GM21423 (cell line): ENCODE results near the gene DNAJC15.

Source experiments
- ATAC-seq: cut with Tn5 transposase; IDR thresholded peaks from one replicate; pipeline ENCODE4 v1.9.1; 2021; ENCODE audit warnings: mild to moderate bottlenecking, moderate library complexity; ENCODE audit not compliant: unreplicated experiment

The DNAJC15 gene

DNA sequence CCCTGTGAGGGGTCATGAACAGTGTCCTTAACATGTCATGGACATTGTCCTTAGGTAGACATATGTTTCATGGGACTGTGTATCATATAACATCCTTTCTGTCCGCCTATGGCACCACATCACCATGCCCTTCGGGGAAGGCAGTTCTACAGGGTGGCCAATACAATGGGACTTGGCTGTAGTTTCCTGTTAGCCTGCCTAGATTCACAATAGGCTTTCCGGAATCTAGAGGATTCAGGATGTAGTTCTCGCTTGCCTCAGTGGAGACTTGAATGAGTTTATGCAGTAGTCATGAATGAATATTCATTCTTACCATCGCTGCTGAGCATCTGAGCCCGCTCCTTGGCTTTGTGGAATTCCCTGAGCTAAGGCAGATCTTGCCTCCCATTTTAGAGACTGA is 100.5 kb downstream of the DNAJC15 start:
- no peak for ATAC-seq

DNA sequence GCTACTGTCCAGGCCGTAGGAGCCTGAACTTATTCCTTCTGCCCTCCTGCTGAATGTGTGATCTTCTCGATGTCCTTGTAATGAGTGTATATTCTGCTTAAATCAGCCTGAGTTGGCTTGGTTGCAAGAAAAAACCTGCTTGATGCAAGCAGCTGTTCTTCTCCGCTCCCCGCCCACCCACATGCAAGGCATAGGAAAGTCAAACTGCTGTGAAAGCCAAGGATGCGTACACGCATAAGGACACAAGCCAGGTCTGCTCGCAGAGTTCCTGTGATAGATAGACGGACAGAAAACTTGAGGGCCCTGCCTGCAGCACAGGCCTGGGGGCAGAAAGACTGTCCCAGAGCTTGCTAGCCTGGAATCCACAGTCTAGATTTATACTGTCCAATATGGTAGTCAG is 101.1 kb downstream of the DNAJC15 start:
- no peak for ATAC-seq

GRCh38 chr13:43126420-43126819 is 103.0 kb downstream of the DNAJC15 start:
- ATAC-seq = no peak

- ATAC-seq = no peak
These were observed 103.9 kb downstream of the DNAJC15 start for GRCh38 chr13:43127103-43127798.

- no peak for ATAC-seq
These were observed 104.4 kb downstream of the DNAJC15 start for GRCh38 chr13:43127827-43128226.

DNA sequence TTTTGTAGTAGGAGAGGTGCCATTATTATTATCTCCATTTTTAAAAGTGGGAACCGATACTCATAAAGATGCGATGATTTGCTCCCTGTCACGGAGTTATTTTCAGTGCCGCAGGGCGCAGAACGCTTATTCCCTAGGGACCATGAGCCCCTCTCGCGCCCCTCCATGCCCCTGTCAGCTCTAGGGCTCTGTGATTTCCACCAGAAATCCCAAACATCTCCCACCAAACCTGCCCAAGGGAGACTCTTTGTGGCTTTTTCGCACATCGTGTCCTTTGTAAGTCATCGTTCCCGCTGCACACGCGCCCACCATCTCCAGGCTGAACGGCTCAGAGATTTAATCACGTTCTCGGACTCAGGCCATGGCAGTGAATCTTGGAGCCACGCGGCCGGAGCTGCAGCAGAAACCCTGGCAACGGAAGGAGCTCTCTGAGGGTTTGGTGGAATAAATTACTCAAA is 105.1 kb downstream of the DNAJC15 start:
- no peak for ATAC-seq

DNA sequence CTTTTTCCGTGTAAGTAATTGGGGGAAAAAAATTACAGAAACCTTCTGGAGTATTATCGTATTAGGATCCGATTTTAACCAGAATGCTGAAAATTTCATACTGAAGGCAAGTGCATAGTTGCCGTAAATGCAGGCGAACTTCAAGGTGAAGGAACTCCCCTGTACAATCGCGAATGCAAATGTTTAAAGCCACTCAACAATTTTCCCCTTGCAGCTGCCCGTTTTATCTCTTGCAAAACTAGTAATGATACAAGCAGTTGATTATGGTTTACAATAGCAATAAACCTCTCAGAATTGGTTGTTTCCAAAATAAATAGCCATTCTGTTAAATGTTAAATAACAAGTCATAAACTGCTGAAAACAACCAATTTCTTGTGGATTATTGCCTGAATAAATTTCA is 105.7 kb downstream of the DNAJC15 start:
- no peak for ATAC-seq

- no peak for ATAC-seq
These were observed 106.2 kb downstream of the DNAJC15 start for GRCh38 chr13:43129511-43130110.

DNA sequence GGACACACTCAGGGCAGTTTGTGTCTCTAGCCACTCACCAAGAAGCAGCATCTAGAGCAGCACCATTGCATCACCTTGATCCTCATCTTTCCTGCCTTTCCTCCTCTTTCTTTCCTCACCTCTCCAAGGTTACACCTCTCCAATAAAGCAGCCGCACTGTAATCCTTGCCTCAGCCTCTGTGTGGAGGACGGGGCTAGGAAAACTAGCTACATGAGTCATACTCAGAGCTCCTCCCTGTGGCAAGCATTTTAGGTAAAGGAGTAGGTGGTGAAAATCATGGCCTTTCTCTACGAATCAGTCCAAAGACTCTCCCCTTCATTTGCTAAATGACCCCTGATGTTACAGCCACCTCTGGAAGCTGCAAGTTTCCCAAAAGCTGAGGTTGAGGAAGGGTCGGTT is 108.9 kb downstream of the DNAJC15 start:
- ATAC-seq = no peak

- no peak for ATAC-seq
These were observed 109.5 kb downstream of the DNAJC15 start for GRCh38 chr13:43132911-43133310.

- no peak for ATAC-seq
These were observed 110.4 kb downstream of the DNAJC15 start for GRCh38 chr13:43133792-43134191.

GRCh38 chr13:43134868-43135267 is 111.5 kb downstream of the DNAJC15 start:
- no peak for ATAC-seq

DNA sequence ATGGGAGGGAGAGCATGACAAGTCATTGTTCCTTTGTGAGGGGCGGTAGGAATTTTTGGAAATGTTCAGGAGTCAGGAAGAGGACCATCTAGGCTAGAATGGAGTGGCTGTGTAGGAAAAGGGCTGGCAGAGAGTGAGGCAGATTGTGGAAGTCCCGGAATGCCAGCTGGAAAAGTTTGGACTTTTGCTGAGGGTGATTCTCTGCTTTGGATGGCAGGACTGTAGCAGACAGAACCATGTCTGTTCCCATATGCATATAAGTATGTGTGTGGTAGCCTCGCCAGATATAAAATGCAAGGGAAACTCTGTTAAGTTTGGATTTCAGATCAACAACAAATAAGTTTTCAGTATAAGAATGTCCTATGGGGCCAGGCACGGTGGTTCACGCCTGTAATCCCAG is 112.1 kb downstream of the DNAJC15 start:
- ATAC-seq = no peak

- no peak for ATAC-seq
These were observed 113.7 kb downstream of the DNAJC15 start for GRCh38 chr13:43136920-43137575.

DNA sequence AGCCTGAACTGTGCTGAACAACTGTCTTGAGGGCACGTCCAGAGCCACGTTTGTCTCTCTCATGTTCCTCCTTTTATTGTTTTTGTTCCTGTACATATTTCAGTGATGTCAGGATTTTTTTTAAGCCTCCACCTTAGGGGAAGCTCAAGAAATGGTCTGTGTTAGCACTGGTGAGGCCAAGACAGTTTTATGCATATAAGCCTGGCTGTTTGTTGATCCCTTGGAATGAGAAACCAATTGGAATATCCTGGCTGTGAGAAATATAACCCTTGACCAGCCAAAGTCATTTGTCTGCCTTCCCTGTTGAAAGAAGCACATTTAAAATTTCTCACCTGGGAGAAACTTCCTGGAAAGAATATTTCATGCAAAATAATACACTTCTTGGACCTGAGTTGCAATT is 115.8 kb downstream of the DNAJC15 start:
- no peak for ATAC-seq

- ATAC-seq = no peak
These were observed 116.5 kb downstream of the DNAJC15 start for GRCh38 chr13:43139921-43140320.

- ATAC-seq = no peak
These were observed 117.6 kb downstream of the DNAJC15 start for GRCh38 chr13:43140985-43141384.

DNA sequence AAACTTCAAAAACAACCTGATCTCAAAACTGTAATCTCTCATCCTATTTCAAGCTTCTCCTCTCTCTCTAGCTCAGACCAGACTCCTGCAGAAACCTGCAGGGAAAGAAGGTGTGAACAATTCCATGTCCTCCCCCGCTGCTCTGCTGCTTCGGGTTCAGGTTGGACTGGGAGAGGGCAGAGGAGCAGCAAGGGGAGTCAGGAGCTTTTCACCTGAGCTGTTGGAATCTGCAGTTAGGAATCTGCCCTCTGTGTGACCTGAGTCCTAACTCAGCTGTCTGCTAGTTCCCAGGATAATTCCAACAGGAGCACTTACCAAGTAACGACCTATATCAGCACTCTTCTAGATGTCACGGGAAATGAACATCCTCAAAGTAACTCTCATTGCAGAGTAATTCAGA is 118.3 kb downstream of the DNAJC15 start:
- no peak for ATAC-seq

GRCh38 chr13:43143591-43143990 is 120.2 kb downstream of the DNAJC15 start:
- ATAC-seq = no peak

DNA sequence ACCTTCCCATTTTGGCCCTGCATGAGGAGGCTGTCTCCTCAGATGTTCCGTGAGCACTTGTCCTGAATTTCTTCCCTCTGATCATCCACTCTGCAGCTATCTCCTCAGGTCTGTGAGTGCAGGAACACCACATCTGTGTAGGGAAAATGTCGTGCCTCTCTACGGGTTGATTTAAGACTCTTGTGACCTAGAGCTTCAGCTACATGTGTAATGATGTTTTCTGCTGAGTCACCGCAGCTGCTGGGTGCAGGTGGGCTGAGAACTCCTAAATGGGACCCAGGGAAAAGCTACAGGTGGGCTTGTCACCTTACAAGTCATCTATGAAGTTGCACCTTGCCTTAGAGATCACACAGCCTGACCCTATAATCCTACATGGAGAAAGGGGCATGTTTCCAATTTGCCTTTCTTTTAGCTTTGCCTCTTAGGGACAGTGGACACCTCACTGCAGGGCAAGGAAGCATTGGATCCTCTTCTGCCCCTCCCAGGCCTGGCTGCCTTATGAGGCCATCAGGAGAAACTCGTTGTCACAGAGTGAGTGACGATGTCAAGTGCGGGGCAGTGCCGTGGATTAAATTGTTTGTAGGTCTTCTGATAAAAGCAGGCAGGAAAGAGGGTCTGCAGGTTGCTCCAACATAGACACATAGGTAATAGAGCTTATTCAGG is 122.3 kb downstream of the DNAJC15 start:
- ATAC-seq = no peak

DNA sequence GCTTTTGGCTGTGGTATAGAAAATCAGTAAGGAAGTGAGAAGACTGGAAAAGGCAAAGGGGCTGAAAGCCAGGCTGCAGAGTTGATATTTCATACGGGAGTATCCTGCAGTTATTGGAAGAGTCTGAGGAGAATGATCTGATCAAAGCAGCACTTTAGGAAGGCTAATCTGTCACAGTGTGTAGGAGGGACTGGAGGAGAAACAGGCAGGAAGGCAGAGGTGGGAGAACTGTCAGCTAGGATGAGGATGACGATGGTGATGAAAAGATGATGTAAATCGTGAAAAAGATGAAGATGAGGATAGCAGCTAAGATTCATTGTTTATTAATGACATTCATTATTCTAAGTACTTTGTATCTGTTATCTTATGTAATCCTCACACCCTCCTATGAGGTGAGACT is 123.0 kb downstream of the DNAJC15 start:
- ATAC-seq = no peak
